Sigmoid colon (tissue), 7 donors: ENCODE measurements around the gene NLRP1. TPM values are rescaled to one million over a fixed set of nuclear protein-coding genes. Genes with fewer than 3 reads are reported as not detected.

ENCODE experiments used
- DNase-seq: peaks from one replicate; pipeline ENCODE4 v3.0.0-alpha.2; 2019
- H3K27ac ChIP-seq, 4 donors: fragments of 200-600 bp; sonication (generic); one replicate each; pipeline ENCODE4 v1.5.1; 2016 to 2019; ENCODE audit warnings: mild to moderate bottlenecking in 1 of 4
- H3K27me3 ChIP-seq, 3 donors: fragments of 200-600 bp; sonication (generic); one replicate each; pipeline ENCODE4 v1.5.1; 2019; ENCODE audit warnings: mild to moderate bottlenecking in 1 of 3
- H3K36me3 ChIP-seq, 4 donors: fragments of 200-600 bp; sonication (generic); one replicate each; pipeline ENCODE4 v1.5.1; 2016 to 2019
- H3K4me1 ChIP-seq, 4 donors: fragments of 200-600 bp; sonication (generic); one replicate each; pipeline ENCODE4 v1.5.1; 2017 to 2019
- H3K4me3 ChIP-seq, 4 donors: fragments of 200-600 bp; sonication (generic); one replicate each; pipeline ENCODE4 v1.5.1; 2017 to 2019; ENCODE audit warnings: mild to moderate bottlenecking in 2 of 4, moderate library complexity in 1 of 4
- H3K9me3 ChIP-seq, 4 donors: fragments of 200-600 bp in 3 of 4; sonication (generic) in 3 of 4; one replicate each; pipeline versions ENCODE4 v1.5.1 to v1.6.1; 2013 to 2019
- CTCF ChIP-seq, 4 experiments: fragments of 450-650 bp in 3 of 4; fragments of 200-600 bp in 1 of 4; IDR thresholded peaks; one replicate each; pipeline ENCODE4 v1.5.1; 2016 to 2019; ENCODE audit warnings: antibody characterized with exemption in 4 of 4, mild to moderate bottlenecking in 3 of 4, moderate library complexity in 2 of 4
- EP300 ChIP-seq, 4 donors: sonication (generic); formaldehyde crosslinking; IDR thresholded peaks; one replicate each; pipeline ENCODE4 v1.6.1; 2017; ENCODE audit warnings: antibody characterized with exemption in 4 of 4
- POLR2A ChIP-seq, 2 donors: fragments of 450-650 bp; IDR thresholded peaks; one replicate each; pipeline ENCODE4 v1.6.1; 2016; ENCODE audit warnings: antibody characterized with exemption in 2 of 2, mild to moderate bottlenecking in 2 of 2, moderate library complexity in 2 of 2
- POLR2AphosphoS5 ChIP-seq, 4 donors: sonication (generic); formaldehyde crosslinking; IDR thresholded peaks; one replicate each; pipeline ENCODE4 v1.6.1; 2017; ENCODE audit warnings: antibody characterized with exemption in 4 of 4
- WGBS, 2 donors: extraction: QIAGEN DNeasy Blood & Tissue Kit; methylation state at CpG; one replicate each; pipeline ENCODE4 v1.1.7; 2013; 5-methylcytosine and 5-hydroxymethylcytosine counted together
- intact Hi-C: fragments of 100-400 bp; cut with DNase I; formaldehyde crosslinking; loops from one replicate; pipeline ENCODE4 v1.15.1; 2023
- polyA plus RNA-seq, 3 donors: library from polyadenylated mRNA; stranded (reverse); fragments of 200-250 nt; gene quantifications; one replicate each; pipeline ENCODE4 v1.2.3, GENCODE V29; 2013
- total RNA-seq, 4 donors: library from RNA; depleted of rRNA; stranded (reverse); fragments of >200 nt; gene quantifications; one replicate each; pipeline ENCODE4 v1.1.0, GENCODE V29; 2016
- donor health status: healthy with polysubstance abuse.
- donor health status: Bipolar disorder and iron deficiency.
- donor health status: healthy.

The NLRP1 gene
- total and polyA plus RNA-seq, 7 donors, result 1.8 to 70.3 (median 25.0) TPM

- DNase-seq, result no peak
- no peak for TF ChIP-seq POLR2A (IDR thresholded peaks at IDR 0.05)
- TF ChIP-seq EP300 (IDR thresholded peaks at IDR 0.05), result no peak
- no peak for TF ChIP-seq POLR2AphosphoS5 (IDR thresholded peaks at IDR 0.05)
- TF ChIP-seq CTCF (IDR thresholded peaks at IDR 0.05), result no peak
- H3K4me1 ChIP-seq, result peaks cover 0 to 21% (median 18%) of the 10 kb centered on the region in 4 donors
- no peak overlapping the region for H3K27ac ChIP-seq
- intact Hi-C loops, result no loop called here
- H3K9me3 ChIP-seq, result no peaks in the 10 kb centered on the region
- H3K36me3 ChIP-seq, result no peaks in the 10 kb centered on the region
- H3K4me3 ChIP-seq, result no peak overlapping the region
- H3K27me3 ChIP-seq, result peaks cover 0 to 5% (median 0%) of the 10 kb centered on the region in 3 donors
- 96% methylated on average over 4 of the region's 4 CpGs for WGBS, 2 donors
Observed at GRCh38 chr17:5502552-5502951, 81.8 kb downstream of the NLRP1 start.

GRCh38 chr17:5501685-5502084 is 82.6 kb downstream of the NLRP1 start:
- intact Hi-C loops, result no loop called here
- Histone ChIP-seq H3K36me3 (no peaks in the 10 kb centered on the region), H3K4me3 (no peak overlapping the region), H3K4me1 (peaks cover 0 to 21% (median 18%) of the 10 kb centered on the region in 4 donors), H3K27ac (peak overlapping the region in 2 of 4 donors; percentile 73 to 74), H3K9me3 (no peaks in the 10 kb centered on the region), H3K27me3 (peaks cover 0 to 5% (median 0%) of the 10 kb centered on the region in 3 donors)
- 80 to 85% methylated on average over 8 of the region's 8 CpGs for WGBS, 2 donors
- DNase-seq, result no peak
- TF ChIP-seq POLR2AphosphoS5 (IDR thresholded peaks at IDR 0.05) (no peak), POLR2A (IDR thresholded peaks at IDR 0.05) (no peak), EP300 (IDR thresholded peaks at IDR 0.05) (no peak)

- Histone ChIP-seq H3K36me3 (no peaks in the 10 kb centered on the region), H3K4me1 (peaks cover 0 to 21% (median 18%) of the 10 kb centered on the region in 4 donors), H3K27me3 (peaks cover 0 to 5% (median 0%) of the 10 kb centered on the region in 3 donors), H3K9me3 (no peaks in the 10 kb centered on the region), H3K4me3 (peak overlapping the region; percentile 44 to 70 (median 62)), H3K27ac (peak overlapping the region; percentile 36 to 74 (median 64))
- intact Hi-C loops, result no loop called here
- TF ChIP-seq CTCF (IDR thresholded peaks at IDR 0.05), result no peak
- TF ChIP-seq POLR2A (IDR thresholded peaks at IDR 0.05), result no peak
- TF ChIP-seq EP300 (IDR thresholded peaks at IDR 0.05), result no peak
- TF ChIP-seq POLR2AphosphoS5 (IDR thresholded peaks at IDR 0.05), result peak in 3 of 4 donors; percentile 8 to 62 (median 39)
- DNase-seq, result peak; percentile 91
- WGBS, 2 donors, result 1 to 4% methylated on average over 67 of the region's 67 CpGs
Observed at GRCh38 chr17:5500589-5501391, 83.5 kb downstream of the NLRP1 start.

- 5% methylated on average over 18 of the region's 18 CpGs for WGBS, 2 donors
- intact Hi-C loops, result no loop called here
- H3K9me3 ChIP-seq, result no peaks in the 10 kb centered on the region
- DNase-seq, result no peak
- H3K36me3 ChIP-seq, result no peaks in the 10 kb centered on the region
- peak overlapping the region in 2 of 4 donors; percentile 73 to 74 for H3K27ac ChIP-seq
- H3K4me3 ChIP-seq, result peak overlapping the region; percentile 44 to 70 (median 62)
- TF ChIP-seq POLR2AphosphoS5 (IDR thresholded peaks at IDR 0.05) (no peak), EP300 (IDR thresholded peaks at IDR 0.05) (no peak), POLR2A (IDR thresholded peaks at IDR 0.05) (no peak), CTCF (IDR thresholded peaks at IDR 0.05) (no peak)
- peaks cover 0 to 5% (median 0%) of the 10 kb centered on the region in 3 donors for H3K27me3 ChIP-seq
- H3K4me1 ChIP-seq, result peaks cover 0 to 21% (median 18%) of the 10 kb centered on the region in 4 donors
Observed at GRCh38 chr17:5500247-5500588, 84.1 kb downstream of the NLRP1 start.

GRCh38 chr17:5499476-5500231 is 84.7 kb downstream of the NLRP1 start:
- 23 to 38% methylated on average over 44 of the region's 44 CpGs for WGBS, 2 donors
- TF ChIP-seq POLR2AphosphoS5 (IDR thresholded peaks at IDR 0.05), result no peak
- no peak for TF ChIP-seq EP300 (IDR thresholded peaks at IDR 0.05)
- TF ChIP-seq POLR2A (IDR thresholded peaks at IDR 0.05), result no peak
- no peak for TF ChIP-seq CTCF (IDR thresholded peaks at IDR 0.05)
- Histone ChIP-seq H3K27me3 (peaks cover 0 to 5% (median 0%) of the 10 kb centered on the region in 3 donors), H3K9me3 (no peaks in the 10 kb centered on the region), H3K4me3 (peak overlapping the region; percentile 44 to 70 (median 62)), H3K27ac (peak overlapping the region in 2 of 4 donors; percentile 73 to 74), H3K4me1 (peaks cover 0 to 21% (median 16%) of the 10 kb centered on the region in 4 donors), H3K36me3 (no peaks in the 10 kb centered on the region)
- DNase-seq, result no peak
- intact Hi-C loops, result no loop called here
